ENCODE data around the gene GABARAPL1. TPM values are rescaled to one million over a fixed set of nuclear protein-coding genes. Genes with fewer than 3 reads are reported as not detected.
A peak's percentile ranks its signal among the peaks of the same experiment; 100 is the strongest.
"Not testable (repeated sequence)": the region's sequence is repeated elsewhere in the genome, so short reads cannot be mapped to it uniquely, and the experiment has no call there.

Gene GABARAPL1
- total RNA-seq, 1 donor, result 155 TPM

DNA sequence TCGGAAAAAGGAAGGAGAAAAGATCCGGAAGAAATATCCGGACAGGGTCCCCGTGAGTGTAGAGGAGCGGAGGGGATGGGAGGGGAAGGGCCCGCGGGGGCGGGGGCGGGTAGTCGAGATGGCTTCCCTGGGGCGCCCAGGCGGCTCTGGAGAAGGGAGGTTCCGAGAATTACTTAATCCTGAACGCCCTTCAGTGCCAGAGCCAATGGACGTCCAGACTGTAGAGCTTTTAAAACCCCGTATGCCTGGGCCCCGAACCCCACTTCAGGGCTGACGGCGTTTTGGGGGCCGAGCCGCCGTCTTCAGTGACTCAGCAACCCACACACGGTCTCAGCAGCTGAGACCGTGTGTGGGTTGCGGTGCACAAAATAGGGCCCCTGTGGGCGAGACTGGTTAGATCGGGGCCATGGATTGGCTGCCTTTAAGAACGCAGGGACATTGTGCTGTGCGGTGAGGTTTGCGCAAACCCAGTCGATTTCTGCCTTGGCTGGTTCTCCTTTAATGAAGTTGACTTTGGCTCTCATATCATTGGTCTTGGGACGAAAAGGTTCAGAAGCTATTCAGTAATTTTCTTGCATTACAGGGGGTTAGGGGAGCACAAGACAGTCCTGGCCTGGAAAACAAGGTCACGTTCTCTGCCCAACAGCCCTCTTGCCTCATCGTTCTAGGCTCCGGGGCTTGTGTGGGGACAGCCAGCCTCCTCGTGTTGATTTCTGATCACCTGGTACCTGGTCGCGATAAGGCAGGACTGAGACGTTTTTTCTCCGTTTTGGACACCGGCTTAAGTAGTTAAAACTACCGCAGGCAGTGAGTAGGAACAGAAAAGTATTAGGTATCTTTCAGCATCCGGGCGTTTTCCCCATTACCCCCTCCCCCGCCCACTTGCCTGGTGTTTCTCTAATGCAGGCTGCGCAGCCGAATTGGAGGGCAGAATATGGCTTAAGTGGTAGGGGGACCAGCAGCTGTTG, 775 bp downstream of the GABARAPL1 start:
- H3K4me3 ChIP-seq (ENCODE audit: low read length), result peak overlapping the region; percentile 71
- H3K9me3 ChIP-seq (ENCODE audit: low read depth, low read length), result no peaks in the 10 kb centered on the region
- peaks cover 26% of the 10 kb centered on the region for H3K4me1 ChIP-seq (ENCODE audit: insufficient read depth, low read length)
- no peaks in the 10 kb centered on the region for H3K27me3 ChIP-seq (ENCODE audit: insufficient read depth, low read length)

DNA sequence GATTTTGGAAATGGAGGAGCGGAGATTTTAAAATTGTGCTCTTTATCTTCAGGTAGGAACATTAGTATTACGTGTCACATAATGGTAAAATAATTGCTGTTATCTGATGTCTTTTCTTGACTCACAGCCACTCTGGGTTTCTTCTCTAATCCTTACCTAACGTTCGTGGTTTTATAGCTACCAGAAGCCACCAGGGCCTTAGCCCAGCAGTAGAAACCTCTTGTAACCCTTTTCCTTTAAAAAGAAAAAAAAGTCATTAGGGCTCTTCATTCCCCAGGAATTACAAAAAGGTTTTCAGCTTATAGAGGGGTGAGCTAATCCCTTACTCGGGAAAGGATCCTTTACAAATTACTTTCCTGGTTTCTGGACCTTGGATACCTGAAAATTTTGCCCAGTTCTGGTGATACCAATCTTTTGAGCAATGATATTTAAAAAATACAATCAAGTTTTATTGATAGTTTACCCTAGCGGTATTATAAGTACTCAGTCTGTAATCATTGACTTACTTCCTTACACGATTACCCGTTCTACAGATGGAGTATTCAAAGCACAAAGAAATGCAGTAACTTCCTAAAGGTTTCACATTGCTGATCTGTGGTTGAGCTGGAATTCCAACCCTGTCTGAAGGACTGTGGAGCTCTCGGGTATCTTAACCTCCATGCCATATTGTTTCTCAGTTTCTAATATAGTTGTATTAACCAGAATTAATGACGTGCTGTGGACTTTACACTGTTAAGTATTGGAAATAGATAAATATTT, 1.6 kb downstream of the GABARAPL1 start:
- peak overlapping the region; percentile 71 for H3K4me3 ChIP-seq (ENCODE audit: low read length)
- no peaks in the 10 kb centered on the region for H3K27me3 ChIP-seq (ENCODE audit: insufficient read depth, low read length)
- peaks cover 26% of the 10 kb centered on the region for H3K4me1 ChIP-seq (ENCODE audit: insufficient read depth, low read length)
- H3K9me3 ChIP-seq (ENCODE audit: low read depth, low read length), result no peaks in the 10 kb centered on the region

DNA sequence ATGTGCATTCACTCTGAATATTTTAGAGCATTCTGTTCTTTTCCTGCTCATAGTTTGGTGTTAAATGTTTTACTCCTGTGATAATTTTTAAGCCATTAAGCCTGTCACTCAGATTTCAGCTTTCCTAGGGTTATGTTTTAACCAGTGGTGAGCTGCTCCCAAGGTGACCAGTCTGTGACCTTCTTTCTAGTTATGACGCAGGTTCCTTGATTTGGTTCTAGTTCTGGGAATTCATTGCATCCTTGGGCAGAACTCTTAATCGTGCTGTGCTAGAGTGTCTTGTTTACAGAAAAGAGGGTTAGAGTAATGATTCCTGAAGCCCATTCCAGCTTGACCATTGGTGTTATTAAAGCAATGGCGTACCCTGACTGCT, 2.2 kb downstream of the GABARAPL1 start:
- Histone ChIP-seq H3K9me3 (ENCODE audit: low read depth, low read length) (no peaks in the 10 kb centered on the region), H3K4me3 (ENCODE audit: low read length) (no peak overlapping the region), H3K27me3 (ENCODE audit: insufficient read depth, low read length) (no peaks in the 10 kb centered on the region), H3K4me1 (ENCODE audit: insufficient read depth, low read length) (peaks cover 26% of the 10 kb centered on the region)

DNA sequence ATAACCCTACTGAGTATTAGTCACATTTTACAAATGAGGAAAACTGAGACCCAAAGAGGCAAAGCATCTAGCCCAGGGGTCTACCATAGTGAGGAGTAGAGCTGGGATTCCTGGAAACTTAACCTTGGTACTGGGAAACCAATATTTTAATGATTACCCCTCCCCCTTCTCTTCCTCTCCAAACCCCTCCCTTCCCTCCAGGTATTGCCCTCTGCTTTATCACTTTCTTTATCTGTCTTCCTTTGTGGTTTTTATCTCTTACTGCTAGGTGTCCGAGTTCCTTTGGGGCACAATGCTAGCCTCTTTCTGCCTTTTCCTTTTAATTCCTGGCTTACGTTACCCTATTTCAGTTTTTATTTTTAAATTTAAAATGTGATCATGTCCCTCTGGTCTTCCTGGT, 2.8 kb downstream of the GABARAPL1 start:
- Histone ChIP-seq H3K4me3 (ENCODE audit: low read length) (no peak overlapping the region), H3K9me3 (ENCODE audit: low read depth, low read length) (no peaks in the 10 kb centered on the region), H3K4me1 (ENCODE audit: insufficient read depth, low read length) (peaks cover 26% of the 10 kb centered on the region), H3K27me3 (ENCODE audit: insufficient read depth, low read length) (no peaks in the 10 kb centered on the region)

DNA sequence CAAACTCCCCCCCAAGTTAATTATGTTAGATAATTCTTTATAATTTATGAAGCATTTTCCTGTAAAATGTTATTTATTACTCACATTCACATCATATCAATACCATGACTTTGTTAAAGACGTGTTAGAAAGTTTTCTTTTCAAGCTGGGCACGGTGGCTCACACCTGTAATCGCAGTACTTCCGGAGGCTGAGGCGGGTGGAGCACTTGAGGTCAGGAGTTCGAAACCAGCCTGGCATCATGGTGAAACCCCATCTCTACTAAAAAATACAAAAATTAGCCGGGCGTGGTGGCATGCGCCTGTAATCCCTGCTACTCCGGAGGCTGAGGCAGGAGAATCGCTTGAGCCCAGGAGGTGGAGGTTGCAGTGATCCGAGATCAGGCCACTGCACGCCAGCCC, 3.3 kb downstream of the GABARAPL1 start:
- H3K4me3 ChIP-seq (ENCODE audit: low read length); H3K27me3 ChIP-seq (ENCODE audit: insufficient read depth, low read length); H3K9me3 ChIP-seq (ENCODE audit: low read depth, low read length): not testable (repeated sequence)

DNA sequence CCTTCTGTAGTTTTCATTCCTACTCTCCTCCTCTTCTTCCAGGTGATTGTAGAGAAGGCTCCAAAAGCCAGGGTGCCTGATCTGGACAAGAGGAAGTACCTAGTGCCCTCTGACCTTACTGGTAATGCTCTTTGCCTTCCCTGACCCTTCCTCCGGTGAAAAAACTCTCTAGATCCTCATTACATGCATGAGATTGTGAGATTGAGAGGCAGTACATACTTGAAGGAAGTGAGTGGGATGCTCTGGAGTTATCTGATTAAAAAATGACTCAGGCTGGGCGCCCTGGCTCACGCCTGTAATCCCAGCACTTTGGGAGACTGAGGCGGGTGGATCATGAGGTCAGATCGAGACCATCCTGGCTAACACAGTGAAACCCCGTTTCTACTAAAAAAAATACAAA, 5.3 kb downstream of the GABARAPL1 start:
- Histone ChIP-seq H3K4me3 (ENCODE audit: low read length) (no peak overlapping the region), H3K4me1 (ENCODE audit: insufficient read depth, low read length) (peaks cover 24% of the 10 kb centered on the region), H3K27me3 (ENCODE audit: insufficient read depth, low read length) (no peaks in the 10 kb centered on the region), H3K9me3 (ENCODE audit: low read depth, low read length) (no peaks in the 10 kb centered on the region)

More for the DNA sequence above, 3.3 kb downstream of the GABARAPL1 start:
- H3K4me1 ChIP-seq (ENCODE audit: insufficient read depth, low read length), result peaks cover 26% of the 10 kb centered on the region

DNA sequence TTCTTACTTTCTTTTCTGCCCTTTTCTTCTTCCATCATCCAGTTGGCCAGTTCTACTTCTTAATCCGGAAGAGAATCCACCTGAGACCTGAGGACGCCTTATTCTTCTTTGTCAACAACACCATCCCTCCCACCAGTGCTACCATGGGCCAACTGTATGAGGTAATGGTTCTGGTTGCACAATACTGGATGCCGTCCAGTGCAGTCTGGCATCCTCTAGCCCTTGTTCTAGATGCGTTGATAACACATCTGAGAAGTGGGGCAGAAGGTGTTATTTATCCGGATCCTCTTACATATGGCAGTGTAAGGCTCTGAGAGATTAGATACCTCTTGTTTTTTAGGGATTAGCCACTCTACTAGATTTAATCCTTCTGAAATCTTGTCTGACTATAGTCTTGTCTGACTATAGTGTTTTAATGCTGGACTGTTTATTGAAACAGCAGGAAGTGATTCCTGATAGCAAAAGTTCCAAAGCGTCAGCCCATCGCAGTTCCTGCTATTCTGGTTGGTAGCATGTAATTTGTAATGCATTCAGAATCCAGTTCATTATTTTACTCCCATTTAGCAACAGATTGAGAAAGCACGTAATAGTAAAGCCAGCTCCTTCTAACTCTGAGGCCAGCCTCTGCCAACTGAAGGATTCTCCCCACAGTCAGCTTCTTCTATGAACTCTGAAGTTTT, 7.9 kb downstream of the GABARAPL1 start:
- H3K4me1 ChIP-seq (ENCODE audit: insufficient read depth, low read length), result peaks cover 5% of the 10 kb centered on the region
- no peaks in the 10 kb centered on the region for H3K27me3 ChIP-seq (ENCODE audit: insufficient read depth, low read length)
- no peaks in the 10 kb centered on the region for H3K9me3 ChIP-seq (ENCODE audit: low read depth, low read length)
- H3K4me3 ChIP-seq (ENCODE audit: low read length), result no peak overlapping the region

DNA sequence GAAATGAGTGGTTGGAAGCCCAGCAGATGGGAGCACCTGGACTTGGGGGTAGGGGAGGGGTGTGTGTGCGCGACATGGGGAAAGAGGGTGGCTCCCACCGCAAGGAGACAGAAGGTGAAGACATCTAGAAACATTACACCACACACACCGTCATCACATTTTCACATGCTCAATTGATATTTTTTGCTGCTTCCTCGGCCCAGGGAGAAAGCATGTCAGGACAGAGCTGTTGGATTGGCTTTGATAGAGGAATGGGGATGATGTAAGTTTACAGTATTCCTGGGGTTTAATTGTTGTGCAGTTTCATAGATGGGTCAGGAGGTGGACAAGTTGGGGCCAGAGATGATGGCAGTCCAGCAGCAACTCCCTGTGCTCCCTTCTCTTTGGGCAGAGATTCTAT, 9.2 kb downstream of the GABARAPL1 start:
- Histone ChIP-seq H3K4me1 (ENCODE audit: insufficient read depth, low read length) (no peaks in the 10 kb centered on the region), H3K27me3 (ENCODE audit: insufficient read depth, low read length) (no peaks in the 10 kb centered on the region), H3K4me3 (ENCODE audit: low read length) (no peak overlapping the region), H3K9me3 (ENCODE audit: low read depth, low read length) (no peaks in the 10 kb centered on the region)

DNA sequence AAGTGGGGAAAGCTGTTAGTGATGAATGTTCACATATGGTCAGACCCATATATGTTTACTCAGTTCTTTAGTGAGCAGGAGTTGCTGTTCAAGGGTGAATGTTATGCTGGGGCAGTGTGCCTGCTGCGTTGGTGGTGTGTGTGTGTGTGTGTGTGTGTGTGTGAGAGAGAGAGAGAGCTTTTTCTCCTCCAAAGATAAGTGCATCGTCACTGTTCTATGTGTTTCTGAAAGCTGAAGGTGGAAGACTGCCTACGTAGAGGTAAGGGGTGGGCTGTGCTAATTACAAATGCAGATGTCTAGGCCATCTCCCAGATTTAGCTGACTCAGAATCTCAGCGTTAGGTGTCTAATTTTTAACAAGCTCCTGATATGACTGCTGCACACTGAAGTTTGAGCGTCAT, 10.5 kb downstream of the GABARAPL1 start:
- H3K4me1 ChIP-seq (ENCODE audit: insufficient read depth, low read length), result no peaks in the 10 kb centered on the region

DNA sequence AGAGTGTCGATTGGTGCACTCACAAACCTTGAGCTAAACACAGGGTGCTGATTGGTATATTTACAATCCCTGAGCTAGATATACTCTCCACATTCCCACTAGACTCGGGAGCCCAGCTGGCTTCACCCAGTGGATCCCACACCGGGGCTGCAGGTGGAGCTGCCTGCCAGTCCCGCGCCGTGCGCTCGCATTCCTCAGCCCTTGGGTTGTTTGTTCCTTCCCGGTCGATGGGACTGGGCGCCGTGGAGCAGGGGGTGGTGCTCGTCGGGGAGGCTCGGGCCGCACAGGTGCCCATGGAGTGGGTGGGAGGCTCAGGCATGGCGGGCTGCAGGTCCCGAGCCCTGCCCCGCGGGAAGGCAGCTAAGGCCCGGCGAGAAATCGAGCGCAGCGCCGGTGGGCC, 12.7 kb downstream of the GABARAPL1 start:
- not testable (repeated sequence) for H3K27me3 ChIP-seq (ENCODE audit: insufficient read depth, low read length); H3K9me3 ChIP-seq (ENCODE audit: low read depth, low read length); H3K4me3 ChIP-seq (ENCODE audit: low read length); H3K4me1 ChIP-seq (ENCODE audit: insufficient read depth, low read length)

More for the DNA sequence above, 10.5 kb downstream of the GABARAPL1 start:
- H3K27me3 ChIP-seq (ENCODE audit: insufficient read depth, low read length), result no peaks in the 10 kb centered on the region
- H3K4me3 ChIP-seq (ENCODE audit: low read length), result no peak overlapping the region
- no peaks in the 10 kb centered on the region for H3K9me3 ChIP-seq (ENCODE audit: low read depth, low read length)

DNA sequence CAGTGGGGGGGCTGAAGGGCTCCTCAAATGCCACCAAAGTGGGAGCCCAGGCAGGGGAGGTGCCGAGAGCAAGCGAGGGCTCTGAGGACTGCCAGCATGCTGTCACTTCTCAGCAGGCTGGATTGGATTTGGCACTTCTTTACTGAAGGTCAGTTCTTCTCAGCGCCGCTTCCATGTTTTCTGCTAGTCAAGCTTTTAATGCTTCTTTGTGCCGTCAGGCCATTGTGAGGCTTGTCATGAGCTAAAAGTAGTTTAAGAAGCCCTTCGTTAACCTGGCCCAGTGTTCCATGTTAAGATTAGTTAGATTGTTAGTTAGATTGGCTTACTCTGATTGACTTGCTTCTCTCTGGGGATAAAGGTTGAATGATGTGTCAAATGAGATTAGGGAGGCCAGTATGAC, 13.4 kb downstream of the GABARAPL1 start:
- H3K4me1 ChIP-seq (ENCODE audit: insufficient read depth, low read length), result no peaks in the 10 kb centered on the region
- H3K4me3 ChIP-seq (ENCODE audit: low read length), result no peak overlapping the region

DNA sequence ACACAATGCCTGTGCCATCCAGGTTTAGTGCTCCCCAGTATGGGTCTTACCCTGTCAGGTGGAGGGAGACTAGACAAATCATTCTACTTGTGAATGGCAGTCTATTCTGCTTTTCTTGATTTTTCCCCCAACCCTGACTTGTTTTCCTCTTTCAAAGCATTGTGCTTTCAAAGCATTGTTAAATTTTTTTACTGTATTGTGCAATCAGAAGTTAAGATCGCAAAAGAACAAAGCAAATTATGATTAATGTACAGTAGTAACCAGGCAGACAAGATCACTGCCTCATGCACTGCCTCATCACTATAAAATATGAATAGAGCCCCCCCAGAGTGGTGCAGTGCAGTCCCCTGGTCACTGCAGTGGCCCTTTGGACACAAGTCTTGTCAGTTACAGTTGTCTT, 14.1 kb downstream of the GABARAPL1 start:
- no peaks in the 10 kb centered on the region for H3K9me3 ChIP-seq (ENCODE audit: low read depth, low read length)
- no peaks in the 10 kb centered on the region for H3K27me3 ChIP-seq (ENCODE audit: insufficient read depth, low read length)
- H3K4me3 ChIP-seq (ENCODE audit: low read length), result no peak overlapping the region
- no peaks in the 10 kb centered on the region for H3K4me1 ChIP-seq (ENCODE audit: insufficient read depth, low read length)

More for the DNA sequence above, 13.4 kb downstream of the GABARAPL1 start:
- Histone ChIP-seq H3K27me3 (ENCODE audit: insufficient read depth, low read length) (no peaks in the 10 kb centered on the region), H3K9me3 (ENCODE audit: low read depth, low read length) (no peaks in the 10 kb centered on the region)

DNA sequence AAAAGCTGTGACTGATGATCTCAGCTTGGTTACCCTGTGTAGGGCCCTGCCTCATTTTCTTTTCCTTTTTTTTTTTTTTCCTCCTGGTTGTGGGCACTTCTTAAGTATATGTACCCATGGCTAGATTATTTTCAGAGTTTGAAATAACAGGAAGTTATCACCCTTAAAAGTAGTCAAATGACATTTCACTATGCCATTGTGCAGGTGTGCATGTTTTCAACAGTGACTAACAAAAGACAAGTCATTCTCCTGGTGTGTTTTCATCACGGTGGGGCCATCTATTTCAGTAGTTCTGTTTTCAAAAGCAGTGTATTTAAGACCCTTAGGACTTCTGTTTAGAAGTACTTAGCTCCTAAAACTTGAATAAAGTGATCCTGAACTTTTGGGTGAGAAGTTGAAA, 15.0 kb downstream of the GABARAPL1 start:
- no peaks in the 10 kb centered on the region for H3K4me1 ChIP-seq (ENCODE audit: insufficient read depth, low read length)
- H3K4me3 ChIP-seq (ENCODE audit: low read length), result no peak overlapping the region
- no peaks in the 10 kb centered on the region for H3K9me3 ChIP-seq (ENCODE audit: low read depth, low read length)
- H3K27me3 ChIP-seq (ENCODE audit: insufficient read depth, low read length), result no peaks in the 10 kb centered on the region

DNA sequence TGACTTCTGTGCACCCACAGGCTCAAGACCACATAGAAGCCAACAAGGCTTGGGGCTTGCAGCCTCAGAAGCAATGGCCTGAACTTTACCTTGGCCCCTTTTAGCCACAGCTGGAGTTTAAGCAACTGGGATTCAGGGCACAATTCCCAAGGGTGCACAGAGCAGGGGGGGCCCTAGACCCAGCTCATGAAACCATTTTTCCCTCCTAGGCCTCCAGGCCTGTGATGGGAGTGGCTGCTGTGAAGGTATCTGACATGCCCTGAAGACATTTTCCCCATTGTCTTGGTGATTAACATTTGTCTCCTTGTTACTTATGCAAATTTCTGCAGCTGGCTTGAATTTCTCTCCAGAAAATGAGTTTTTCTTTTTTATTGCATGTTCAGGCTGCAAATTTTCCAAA, 21.9 kb downstream of the GABARAPL1 start:
- H3K4me3 ChIP-seq (ENCODE audit: low read length), result no peak overlapping the region
- H3K27me3 ChIP-seq (ENCODE audit: insufficient read depth, low read length), result no peaks in the 10 kb centered on the region
- peaks cover 15% of the 10 kb centered on the region for H3K4me1 ChIP-seq (ENCODE audit: insufficient read depth, low read length)
- H3K9me3 ChIP-seq (ENCODE audit: low read depth, low read length), result no peaks in the 10 kb centered on the region
